GM19193 (cell line): ENCODE measurements around the gene AATK.

ENCODE experiments used
- POLR2A ChIP-seq: IDR thresholded peaks from 4 replicates; pipeline ENCODE4 v1.6.1; 2011; ENCODE audit not compliant: insufficient read depth, insufficient read length; ENCODE audit errors: extremely low read depth

The AATK gene

DNA sequence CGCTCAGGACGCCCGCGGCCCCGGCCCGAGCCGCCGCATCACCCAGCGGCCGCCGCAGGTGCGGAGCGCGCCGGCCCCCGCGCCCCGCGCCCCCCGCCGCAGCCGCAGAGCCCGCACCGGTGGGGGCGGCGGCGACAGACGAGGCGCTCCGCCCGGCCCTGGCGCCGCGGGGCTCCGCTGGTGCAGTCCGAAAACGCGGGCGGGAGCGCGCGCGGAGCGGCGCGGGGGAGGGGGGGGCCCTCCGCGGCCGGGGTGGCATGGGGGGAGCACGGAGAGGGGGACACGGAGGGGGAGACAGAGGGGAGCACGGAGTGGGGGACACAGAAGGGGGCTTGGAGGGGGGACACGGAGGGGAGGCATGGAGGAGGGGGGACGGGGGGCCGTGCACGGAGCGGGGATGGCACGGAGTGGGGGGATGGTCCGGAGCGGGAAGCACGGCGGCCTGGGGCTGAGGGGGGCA, at the start of gene AATK:
AATK (minus strand) TSS at position 189 of the 460 bp plus-strand sequence. CDS start 229 bp downstream, outside the sequence.
- no peak for TF ChIP-seq POLR2A

DNA sequence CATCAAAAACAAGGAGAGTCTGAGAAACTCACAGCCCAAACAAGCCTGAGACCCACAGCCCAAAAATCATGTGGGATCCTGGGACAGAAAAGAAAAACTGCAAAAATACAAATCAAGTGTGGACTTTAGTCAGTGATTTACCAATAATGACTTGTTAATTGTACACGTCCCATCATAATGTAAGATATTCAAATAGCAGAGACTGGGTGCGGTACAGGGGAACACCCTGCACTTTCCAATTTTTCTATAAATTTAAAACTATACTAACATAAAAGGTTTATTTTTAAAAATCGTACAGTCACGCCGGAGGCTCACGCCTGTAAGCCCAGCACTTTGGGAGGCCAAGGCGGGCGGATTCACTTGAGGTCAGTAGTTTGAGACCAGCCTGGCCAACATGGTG, 48.0 kb upstream of the AATK start:
- TF ChIP-seq POLR2A, result no peak

GRCh38 chr17:81212365-81212764, 46.3 kb upstream of the AATK start:
- no peak for TF ChIP-seq POLR2A

GRCh38 chr17:81210868-81211267, 44.8 kb upstream of the AATK start:
- TF ChIP-seq POLR2A, result no peak

- no peak for TF ChIP-seq POLR2A
Measured at GRCh38 chr17:81210466-81210865, 44.4 kb upstream of the AATK start.

DNA sequence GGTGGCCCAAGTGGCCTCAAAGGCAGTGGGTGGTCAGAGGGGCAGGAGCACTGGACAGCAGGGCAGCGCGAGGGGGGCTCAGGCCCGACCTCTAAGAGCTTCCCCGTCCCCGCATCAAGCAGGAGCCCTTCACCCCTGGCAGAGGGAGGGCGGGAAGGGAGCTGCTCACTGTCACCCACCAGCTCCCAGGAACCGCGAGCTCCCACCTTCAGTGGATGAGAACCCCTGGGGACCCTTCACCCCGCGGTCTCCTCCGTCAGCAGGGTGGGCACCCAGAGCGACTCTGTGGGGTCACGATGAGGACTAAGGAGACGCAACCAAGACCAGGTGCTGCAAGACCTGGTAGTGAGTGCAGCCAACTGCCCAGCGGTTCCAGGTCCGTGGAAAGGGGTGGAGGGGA, 43.1 kb upstream of the AATK start:
- no peak for TF ChIP-seq POLR2A

GRCh38 chr17:81208651-81209050, 42.6 kb upstream of the AATK start:
- TF ChIP-seq POLR2A, result no peak

- no peak for TF ChIP-seq POLR2A
Measured at GRCh38 chr17:81207610-81208581, 41.9 kb upstream of the AATK start.

- no peak for TF ChIP-seq POLR2A
Measured at GRCh38 chr17:81206657-81207056, 40.6 kb upstream of the AATK start.

DNA sequence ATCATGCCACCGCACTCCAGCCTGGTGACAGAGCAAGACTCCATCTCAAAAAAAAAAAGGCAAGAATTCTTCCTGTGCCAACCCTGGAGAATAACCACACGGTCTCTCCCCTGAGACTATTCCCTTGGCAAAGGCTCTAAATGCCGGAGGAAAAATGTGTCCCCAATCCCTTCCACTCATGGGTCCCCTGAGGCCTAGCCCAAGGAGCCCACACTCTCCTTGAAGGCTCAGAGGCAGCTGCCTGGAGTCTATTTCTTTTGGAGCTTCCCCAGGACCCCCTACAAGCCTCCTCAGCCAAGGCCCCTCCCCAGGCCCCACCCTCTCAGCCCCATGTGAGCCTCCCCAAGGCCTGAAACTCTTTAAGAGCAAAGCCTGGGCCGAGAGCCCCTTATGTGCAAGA, 40.1 kb upstream of the AATK start:
- TF ChIP-seq POLR2A, result no peak

DNA sequence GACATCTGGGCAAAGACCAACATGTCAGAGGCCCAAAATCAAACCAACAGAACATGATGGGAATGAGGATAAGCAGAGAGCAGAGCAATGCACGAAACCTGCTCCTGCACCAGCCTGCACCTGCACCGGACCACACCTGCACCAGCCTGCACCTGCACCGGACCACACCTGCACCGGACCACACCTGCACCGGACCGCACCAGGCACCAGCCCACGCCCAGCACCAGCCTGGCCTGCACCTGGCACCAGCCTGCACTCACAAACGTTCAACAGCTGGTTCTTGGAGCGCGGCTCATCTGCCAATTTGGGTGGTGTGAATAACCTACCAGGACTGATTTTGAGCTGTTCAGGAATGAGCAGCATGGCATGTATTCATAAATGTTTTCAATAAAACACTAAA, 38.6 kb upstream of the AATK start:
- TF ChIP-seq POLR2A, result no peak

GRCh38 chr17:81203136-81203535, 37.1 kb upstream of the AATK start:
- TF ChIP-seq POLR2A, result no peak

DNA sequence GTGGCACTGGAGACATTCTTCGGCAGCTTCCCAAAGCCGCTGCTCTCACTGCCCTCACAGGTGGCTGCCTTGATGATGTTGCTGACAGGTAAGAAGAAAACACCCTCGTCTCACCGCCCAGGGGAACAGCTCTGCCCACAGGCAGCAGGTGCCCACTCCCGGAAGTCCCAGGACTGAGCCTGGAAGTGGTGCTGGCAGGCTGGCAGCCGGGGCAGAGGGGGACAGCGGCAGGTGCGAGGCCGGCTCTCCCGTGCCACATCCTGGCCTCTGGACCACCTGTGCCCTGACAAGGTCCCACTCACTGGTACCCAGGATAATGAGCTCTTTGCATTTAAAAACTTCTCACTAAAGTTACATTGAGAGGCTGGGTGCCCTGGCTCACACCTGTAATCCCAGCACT, 36.3 kb upstream of the AATK start:
- no peak for TF ChIP-seq POLR2A

- TF ChIP-seq POLR2A, result no peak
Measured at GRCh38 chr17:81200695-81201580, 34.9 kb upstream of the AATK start.

DNA sequence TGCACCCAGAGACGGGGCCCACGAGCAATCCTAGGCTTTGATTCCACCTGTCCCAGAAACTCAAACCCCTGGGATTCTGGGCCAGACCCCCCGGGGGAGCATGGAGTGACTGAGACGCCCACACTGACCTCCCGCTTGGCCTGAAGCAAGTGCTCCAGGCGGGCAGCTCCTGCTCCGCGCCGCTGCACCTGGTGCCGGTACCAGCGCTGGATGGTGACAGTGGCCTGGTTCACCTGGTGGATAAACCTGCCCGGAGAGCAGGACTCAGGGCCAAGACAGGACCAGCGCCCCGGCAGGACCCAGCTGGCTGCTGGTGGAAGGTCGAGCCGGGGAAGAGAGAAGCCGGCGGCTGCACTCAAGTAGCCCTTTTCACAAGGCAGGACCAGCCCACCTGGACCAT, 34.2 kb upstream of the AATK start:
- no peak for TF ChIP-seq POLR2A

DNA sequence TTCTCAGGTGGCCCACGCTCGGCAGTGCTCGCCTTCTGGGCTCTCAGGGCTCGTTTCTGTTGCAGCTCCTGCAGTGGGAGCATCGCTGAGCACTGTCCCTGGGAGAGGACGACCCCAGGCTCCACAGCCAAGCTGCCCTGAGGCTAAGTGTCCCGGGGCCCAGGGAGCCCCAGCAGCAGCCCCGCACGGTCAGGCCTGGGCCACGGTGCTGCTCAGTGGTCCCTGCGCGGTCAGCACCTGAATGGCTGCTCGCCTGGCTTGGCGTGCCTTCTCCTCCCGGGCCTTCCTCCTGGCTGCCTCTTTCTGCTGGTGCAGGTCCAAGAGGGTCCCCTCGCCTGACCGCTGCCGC, 33.4 kb upstream of the AATK start:
- no peak for TF ChIP-seq POLR2A

DNA sequence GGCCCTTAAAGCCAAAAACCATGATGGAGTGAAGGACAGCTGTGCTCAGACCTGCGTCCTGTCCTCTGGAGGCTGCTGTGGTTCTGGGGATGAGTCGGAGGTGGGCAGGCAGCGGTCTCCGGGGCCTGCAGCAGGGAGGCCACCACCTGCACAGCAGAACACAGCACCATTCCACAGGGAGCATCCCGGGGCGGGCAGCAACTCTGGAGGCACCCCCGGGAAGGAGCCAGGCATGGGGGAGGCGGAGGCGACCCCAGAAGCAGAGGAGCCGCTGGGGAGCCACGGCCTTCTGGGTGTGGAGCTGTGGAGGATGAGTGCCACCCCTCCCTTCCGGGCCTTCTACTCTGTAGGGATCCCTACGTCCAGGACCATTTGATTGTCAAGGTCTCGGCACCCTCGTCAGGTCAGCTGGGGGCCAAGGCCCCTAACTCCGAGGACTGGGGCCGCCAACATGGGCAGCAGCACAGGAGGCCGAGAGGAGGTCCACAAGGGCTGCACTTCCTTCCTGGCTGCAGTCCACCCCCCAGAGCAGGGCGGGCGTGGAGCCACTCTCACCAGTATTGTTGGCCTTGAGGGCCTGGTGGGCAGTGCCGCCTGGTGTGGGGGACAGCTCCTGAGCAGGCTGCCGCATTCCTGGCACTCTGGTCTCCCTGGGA, 32.9 kb upstream of the AATK start:
- no peak for TF ChIP-seq POLR2A
